Neural cell (in vitro differentiated cells): ENCODE results near the gene CHPF2.

Experiments
- POLR2AphosphoS5 ChIP-seq: IDR thresholded peaks from 2 replicates; pipeline ENCODE4 v1.6.1; 2012
- TF ChIP-seq, protein P1 (sequence below): fragments of 450-650 bp; IDR thresholded peaks from 2 replicates; pipeline ENCODE4 v1.5.1; 2014; ENCODE audit warnings: antibody characterized with exemption, mild to moderate bottlenecking, moderate library complexity; ENCODE audit not compliant: poor library complexity, severe bottlenecking

DNA sequence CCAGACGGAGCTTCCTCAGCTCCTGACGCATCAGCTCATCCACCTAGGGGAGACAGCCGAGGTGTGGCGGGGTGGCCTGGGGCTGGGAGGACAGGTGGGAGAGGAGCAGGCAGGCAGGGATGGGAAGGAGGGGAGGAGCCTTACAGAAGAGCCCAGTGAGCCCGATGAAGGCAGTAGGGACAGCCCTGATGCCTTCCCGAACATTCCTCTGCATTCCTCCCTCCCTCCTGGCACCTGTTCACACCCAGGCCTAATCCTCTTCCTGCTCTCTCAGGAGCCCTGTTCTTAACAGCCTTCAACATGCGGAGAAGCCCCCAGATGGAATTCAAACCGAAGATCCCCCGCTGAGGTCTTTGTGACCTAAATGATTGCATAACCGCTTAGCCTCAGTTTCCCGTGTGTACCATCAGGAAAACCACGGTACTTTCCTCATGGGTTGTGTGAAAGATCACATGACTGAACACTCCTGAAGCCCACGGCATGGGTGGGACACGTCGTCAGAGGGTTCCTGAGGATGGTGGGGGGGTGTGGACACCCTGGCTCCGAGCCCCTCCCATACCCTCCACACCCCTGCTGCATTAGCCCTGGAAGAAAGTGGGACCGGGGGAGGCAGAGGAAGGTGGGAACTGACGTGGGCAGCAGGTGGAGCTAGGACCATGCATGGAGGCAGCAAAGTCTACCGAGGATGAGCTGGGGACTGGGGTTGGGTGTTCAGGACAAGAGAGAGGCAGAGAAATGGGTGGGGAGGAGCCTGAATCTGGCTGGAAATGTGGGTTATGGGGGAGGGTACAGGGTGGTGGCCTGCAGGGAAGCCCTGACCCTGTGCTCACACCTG lies 36.5 kb upstream of the CHPF2 start:
- TF ChIP-seq, protein P1, sequence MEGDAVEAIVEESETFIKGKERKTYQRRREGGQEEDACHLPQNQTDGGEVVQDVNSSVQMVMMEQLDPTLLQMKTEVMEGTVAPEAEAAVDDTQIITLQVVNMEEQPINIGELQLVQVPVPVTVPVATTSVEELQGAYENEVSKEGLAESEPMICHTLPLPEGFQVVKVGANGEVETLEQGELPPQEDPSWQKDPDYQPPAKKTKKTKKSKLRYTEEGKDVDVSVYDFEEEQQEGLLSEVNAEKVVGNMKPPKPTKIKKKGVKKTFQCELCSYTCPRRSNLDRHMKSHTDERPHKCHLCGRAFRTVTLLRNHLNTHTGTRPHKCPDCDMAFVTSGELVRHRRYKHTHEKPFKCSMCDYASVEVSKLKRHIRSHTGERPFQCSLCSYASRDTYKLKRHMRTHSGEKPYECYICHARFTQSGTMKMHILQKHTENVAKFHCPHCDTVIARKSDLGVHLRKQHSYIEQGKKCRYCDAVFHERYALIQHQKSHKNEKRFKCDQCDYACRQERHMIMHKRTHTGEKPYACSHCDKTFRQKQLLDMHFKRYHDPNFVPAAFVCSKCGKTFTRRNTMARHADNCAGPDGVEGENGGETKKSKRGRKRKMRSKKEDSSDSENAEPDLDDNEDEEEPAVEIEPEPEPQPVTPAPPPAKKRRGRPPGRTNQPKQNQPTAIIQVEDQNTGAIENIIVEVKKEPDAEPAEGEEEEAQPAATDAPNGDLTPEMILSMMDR, result no peak
- no peak for TF ChIP-seq POLR2AphosphoS5
